SK-N-SH treated with all-trans-retinoic acid at 6 μM for 48 hours (cell line): ENCODE results near the gene GABBR2.

Source experiments
- ATAC-seq: fragments of 200-7000 bp; cut with Tn5 transposase; 3 replicates; pipeline ENCODE4 v1.9.1; 2020; ENCODE audit warnings: mild to moderate bottlenecking, moderate library complexity
- ARNTL ChIP-seq: fragments of 450-650 bp; formaldehyde crosslinking; IDR thresholded peaks from 2 replicates; pipeline ENCODE4 v1.5.0; 2020; ENCODE audit warnings: low read depth, mild to moderate bottlenecking, moderate library complexity, borderline replicate concordance
- BACH2 ChIP-seq: fragments of 250-450 bp; sonication (Bioruptor Pico); IDR thresholded peaks from 2 replicates; pipeline ENCODE4 v1.9.0; 2021; ENCODE audit warnings: mild to moderate bottlenecking, borderline replicate concordance
- CREB5 ChIP-seq: fragments of 250-450 bp; sonication (Bioruptor Pico); IDR thresholded peaks from 2 replicates; pipeline ENCODE4 v1.5.1; 2020; ENCODE audit warnings: low read depth, mild to moderate bottlenecking, moderate library complexity
- CSDC2 ChIP-seq: fragments of 250-450 bp; sonication (Bioruptor Pico); IDR thresholded peaks from 2 replicates; pipeline ENCODE4 v1.5.0; 2020; ENCODE audit warnings: mild to moderate bottlenecking, moderate library complexity
- CSRNP3 ChIP-seq: fragments of 250-450 bp; sonication (Bioruptor Pico); IDR thresholded peaks from 2 replicates; pipeline ENCODE4 v1.5.1; 2021; ENCODE audit warnings: mild to moderate bottlenecking, moderate library complexity
- ESRRG ChIP-seq: fragments of 250-450 bp; sonication (Bioruptor Pico); IDR thresholded peaks from 2 replicates; pipeline ENCODE4 v1.6.1; 2021; ENCODE audit warnings: mild to moderate bottlenecking
- GLIS3 ChIP-seq: fragments of 250-450 bp; sonication (Bioruptor Pico); IDR thresholded peaks from 2 replicates; pipeline ENCODE4 v1.5.0; 2020; ENCODE audit warnings: mild to moderate bottlenecking, moderate library complexity
- ISL1 ChIP-seq: fragments of 250-450 bp; sonication (Bioruptor Pico); IDR thresholded peaks from 2 replicates; pipeline ENCODE4 v2.1.2; 2022; ENCODE audit warnings: mild to moderate bottlenecking, moderate library complexity
- OSR1 ChIP-seq: fragments of 250-450 bp; sonication (Bioruptor Pico); IDR thresholded peaks from 2 replicates; pipeline ENCODE4 v1.8.0; 2022; ENCODE audit warnings: moderate library complexity, mild to moderate bottlenecking, inconsistent platforms
- PATZ1 ChIP-seq: fragments of 250-450 bp; sonication (Bioruptor Pico); IDR thresholded peaks from 2 replicates; pipeline ENCODE4 v1.8.0; 2020; ENCODE audit warnings: mild to moderate bottlenecking, moderate library complexity, borderline replicate concordance
- POU6F1 ChIP-seq: fragments of 250-450 bp; sonication (Bioruptor Pico); IDR thresholded peaks from 2 replicates; pipeline ENCODE4 v1.8.0; 2021; ENCODE audit warnings: low read depth, mild to moderate bottlenecking, moderate library complexity, borderline replicate concordance
- RARB ChIP-seq: fragments of 250-450 bp; sonication (Bioruptor Pico); IDR thresholded peaks from 2 replicates; pipeline ENCODE4 v1.8.0; 2021; ENCODE audit warnings: mild to moderate bottlenecking, moderate library complexity
- SNAI2 ChIP-seq: fragments of 250-450 bp; sonication (Bioruptor Pico); IDR thresholded peaks from 2 replicates; pipeline ENCODE4 v1.5.0; 2020; ENCODE audit warnings: mild to moderate bottlenecking, moderate library complexity
- TCF4 ChIP-seq: fragments of 250-450 bp; sonication (Bioruptor Pico); IDR thresholded peaks from 2 replicates; pipeline ENCODE4 v1.8.0; 2021; ENCODE audit warnings: mild to moderate bottlenecking, moderate library complexity, borderline replicate concordance
- TOX ChIP-seq: fragments of 250-450 bp; sonication (Bioruptor Pico); IDR thresholded peaks from 2 replicates; pipeline ENCODE4 v1.8.0; 2021; ENCODE audit warnings: mild to moderate bottlenecking, moderate library complexity, borderline replicate concordance
- TSHZ2 ChIP-seq: fragments of 250-450 bp; sonication (Bioruptor Pico); IDR thresholded peaks from 2 replicates; pipeline ENCODE4 v1.5.0; 2020; ENCODE audit warnings: mild to moderate bottlenecking, moderate library complexity
- ZC3H10 ChIP-seq: fragments of 250-450 bp; sonication (Bioruptor Pico); IDR thresholded peaks from 2 replicates; pipeline ENCODE4 v1.5.1; 2021; ENCODE audit warnings: mild to moderate bottlenecking, moderate library complexity
- ZFP3 ChIP-seq: fragments of 250-450 bp; sonication (Bioruptor Pico); IDR thresholded peaks from 2 replicates; pipeline ENCODE4 v1.5.0; 2020; ENCODE audit warnings: mild to moderate bottlenecking, moderate library complexity
- ZFP30 ChIP-seq: fragments of 450-650 bp; formaldehyde crosslinking; IDR thresholded peaks from 2 replicates; pipeline ENCODE4 v1.5.0; 2022; ENCODE audit warnings: mild to moderate bottlenecking, moderate library complexity
- ZNF565 ChIP-seq: fragments of 450-650 bp; formaldehyde crosslinking; conservative IDR thresholded peaks from 2 replicates; pipeline ENCODE4 v1.5.0; 2020; ENCODE audit warnings: low read depth, mild to moderate bottlenecking, moderate library complexity
- ZNF70 ChIP-seq: fragments of 450-650 bp; formaldehyde crosslinking; IDR thresholded peaks from 2 replicates; pipeline ENCODE4 v1.5.0; 2020; ENCODE audit warnings: mild to moderate bottlenecking, moderate library complexity
- ZNF8 ChIP-seq: fragments of 450-650 bp; formaldehyde crosslinking; IDR thresholded peaks from 2 replicates; pipeline ENCODE4 v1.5.0; 2020; ENCODE audit warnings: mild to moderate bottlenecking, moderate library complexity

Gene GABBR2

GRCh38 chr9:98547606-98548005 is 161.1 kb downstream of the GABBR2 start:
- ATAC-seq, result no peak
- no peak for TF ChIP-seq RARB (CRISPR knock-in tag)
- no peak for TF ChIP-seq ZFP3 (CRISPR knock-in tag)
- TF ChIP-seq PATZ1, result no peak
- TF ChIP-seq TOX (CRISPR knock-in tag), result no peak
- no peak for TF ChIP-seq BACH2 (CRISPR knock-in tag)
- TF ChIP-seq ZNF8 (CRISPR knock-in tag), result no peak
- TF ChIP-seq ZNF565 (CRISPR knock-in tag), result no peak
- TF ChIP-seq ESRRG (CRISPR knock-in tag), result no peak
- no peak for TF ChIP-seq ZFP30 (CRISPR knock-in tag)
- no peak for TF ChIP-seq CREB5 (CRISPR knock-in tag)
- no peak for TF ChIP-seq ARNTL (CRISPR knock-in tag)
- no peak for TF ChIP-seq POU6F1
- TF ChIP-seq TCF4, result no peak
- no peak for TF ChIP-seq SNAI2 (CRISPR knock-in tag)
- TF ChIP-seq ZNF70 (CRISPR knock-in tag), result no peak
- no peak for TF ChIP-seq CSDC2 (CRISPR knock-in tag)

GRCh38 chr9:98545021-98545420 is 163.7 kb downstream of the GABBR2 start:
- no peak for ATAC-seq
- TF ChIP-seq CSDC2 (CRISPR knock-in tag) (no peak), TCF4 (no peak), TSHZ2 (CRISPR knock-in tag) (no peak), GLIS3 (CRISPR knock-in tag) (no peak), ZFP3 (CRISPR knock-in tag) (no peak), POU6F1 (no peak)
- TF ChIP-seq, all 23 proteins: peak for 0

GRCh38 chr9:98541684-98542230 is 167.0 kb downstream of the GABBR2 start:
- ATAC-seq, result no peak
- TF ChIP-seq ZFP30 (CRISPR knock-in tag), result no peak
- no peak for TF ChIP-seq GLIS3 (CRISPR knock-in tag)
- TF ChIP-seq ZC3H10, result no peak
- no peak for TF ChIP-seq ZNF8 (CRISPR knock-in tag)
- no peak for TF ChIP-seq ESRRG (CRISPR knock-in tag)
- no peak for TF ChIP-seq ARNTL (CRISPR knock-in tag)

- ATAC-seq, result no peak
- no peak for TF ChIP-seq OSR1 (CRISPR knock-in tag)
- no peak for TF ChIP-seq ZNF8 (CRISPR knock-in tag)
- no peak for TF ChIP-seq TCF4
- no peak for TF ChIP-seq CSRNP3
- no peak for TF ChIP-seq RARB (CRISPR knock-in tag)
- TF ChIP-seq CSDC2 (CRISPR knock-in tag), result no peak
- TF ChIP-seq TOX (CRISPR knock-in tag), result no peak
- TF ChIP-seq ZNF70 (CRISPR knock-in tag), result no peak
- TF ChIP-seq ZFP3 (CRISPR knock-in tag), result no peak
- no peak for TF ChIP-seq ISL1 (CRISPR knock-in tag)
- no peak for TF ChIP-seq PATZ1
- TF ChIP-seq GLIS3 (CRISPR knock-in tag), result no peak
Measured at GRCh38 chr9:98540476-98540875, 168.3 kb downstream of the GABBR2 start.
